ENCODE data around the gene NLRP10.
"Not testable (repeated sequence)": the region's sequence is repeated elsewhere in the genome, so short reads cannot be mapped to it uniquely, and the experiment has no call there.

Gene NLRP10

GRCh38 chr11:7965386-7965785 is at the start of gene NLRP10:
TSS of gene NLRP10 (minus strand) at chr11:7965447. CDS start at chr11:7963495, 1,952 bp downstream.
- DNase-seq: no peak

DNA sequence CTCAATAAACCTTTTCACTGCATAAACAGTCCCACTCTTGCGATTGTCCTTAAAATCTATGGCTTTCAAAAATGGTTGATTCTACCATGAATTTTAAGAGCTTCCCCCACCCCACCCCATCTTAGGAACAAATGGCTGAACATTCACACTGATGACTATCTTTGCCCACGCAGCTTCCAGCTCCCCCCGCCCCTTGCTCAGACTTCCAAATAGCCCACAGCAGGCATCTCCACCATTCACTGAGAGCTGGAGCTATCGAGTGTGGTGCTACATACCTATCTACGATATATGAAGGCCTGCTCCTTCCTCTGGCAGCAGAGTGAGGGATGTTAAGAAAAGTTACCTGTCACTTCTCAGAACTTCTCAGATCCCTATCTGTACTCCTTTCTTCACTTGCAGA is 48.6 kb upstream of the NLRP10 start:
- no peak for DNase-seq

GRCh38 chr11:8011981-8012444 is 46.8 kb upstream of the NLRP10 start:
- no peak for DNase-seq

- no peak for DNase-seq
Observed at GRCh38 chr11:8011371-8011770, 46.1 kb upstream of the NLRP10 start.

- no peak for DNase-seq
Observed at GRCh38 chr11:8009856-8010255, 44.6 kb upstream of the NLRP10 start.

- no peak for DNase-seq
Observed at GRCh38 chr11:8008212-8008611, 43.0 kb upstream of the NLRP10 start.

DNA sequence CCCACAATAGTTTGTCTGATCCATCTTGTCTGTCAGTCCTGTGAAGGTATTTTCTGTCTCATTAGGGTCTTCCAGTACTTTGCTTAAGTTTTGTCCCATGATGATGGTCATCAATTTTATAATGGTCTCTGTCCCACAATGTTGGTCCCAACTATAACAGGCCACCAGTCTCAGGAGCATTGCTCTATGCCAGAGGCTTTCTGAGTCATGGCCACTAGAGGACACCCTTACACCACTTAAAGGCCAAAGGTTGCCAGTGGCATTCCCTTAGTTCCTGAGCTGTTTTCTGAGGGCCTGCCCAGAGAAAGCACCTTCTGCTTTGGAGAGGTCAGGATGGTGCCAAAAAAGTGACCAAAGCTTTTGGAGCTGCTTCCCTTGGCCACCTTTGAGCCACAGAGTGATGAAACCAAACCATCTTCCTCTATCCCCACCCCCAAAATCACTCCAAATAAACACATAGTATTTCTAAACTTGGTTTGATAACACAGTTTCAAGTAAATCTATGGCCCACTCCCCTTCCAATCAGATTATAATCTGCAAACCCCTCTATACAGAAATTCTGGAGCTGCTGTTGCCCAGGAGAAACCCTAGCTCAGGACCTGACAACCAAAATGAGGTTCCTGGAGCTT is 41.2 kb upstream of the NLRP10 start:
- DNase-seq: peak; percentile 59

- no peak for DNase-seq
Observed at GRCh38 chr11:8005556-8005955, 40.3 kb upstream of the NLRP10 start.

GRCh38 chr11:8004008-8004407 is 38.8 kb upstream of the NLRP10 start:
- DNase-seq: no peak

DNA sequence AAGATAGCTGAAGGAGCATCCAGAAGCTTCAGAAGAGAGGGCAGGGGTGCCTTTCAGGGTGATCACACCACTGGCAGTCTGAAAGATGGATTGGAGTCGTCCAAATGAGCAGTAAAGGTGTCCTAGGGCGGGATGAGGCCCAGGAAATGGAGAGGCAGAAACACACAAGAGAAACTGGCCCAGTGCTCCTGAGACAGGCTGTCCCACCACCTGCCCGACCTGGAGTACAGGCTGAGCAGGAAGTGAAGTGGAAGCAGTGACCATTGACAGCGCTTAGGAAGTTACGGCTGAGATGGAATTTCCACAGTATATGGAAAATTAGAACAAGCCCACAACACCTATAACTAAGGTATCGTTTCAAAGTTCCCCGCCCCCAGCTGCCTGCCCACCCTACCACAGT is 37.9 kb upstream of the NLRP10 start:
- no peak for DNase-seq

DNA sequence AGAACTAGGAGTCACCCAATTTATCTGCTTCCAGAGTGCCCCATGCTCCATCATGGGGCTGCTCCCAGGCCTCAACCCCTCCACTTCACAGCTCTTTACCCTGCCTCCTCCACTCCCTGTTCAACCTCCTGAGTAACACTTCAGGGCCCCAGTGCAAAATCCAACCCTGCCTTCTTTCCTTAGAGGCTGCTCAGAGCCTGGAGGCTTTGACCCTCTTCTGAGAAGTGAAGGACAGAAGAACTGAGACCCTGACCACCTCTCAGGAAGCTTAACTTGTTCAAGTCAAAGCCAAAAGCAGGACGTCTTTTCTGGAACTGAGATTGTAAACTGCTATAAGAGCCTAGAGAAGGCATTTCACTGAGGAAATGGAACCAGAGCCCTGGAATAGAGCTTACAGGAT is 37.4 kb upstream of the NLRP10 start:
- no peak for DNase-seq

DNA sequence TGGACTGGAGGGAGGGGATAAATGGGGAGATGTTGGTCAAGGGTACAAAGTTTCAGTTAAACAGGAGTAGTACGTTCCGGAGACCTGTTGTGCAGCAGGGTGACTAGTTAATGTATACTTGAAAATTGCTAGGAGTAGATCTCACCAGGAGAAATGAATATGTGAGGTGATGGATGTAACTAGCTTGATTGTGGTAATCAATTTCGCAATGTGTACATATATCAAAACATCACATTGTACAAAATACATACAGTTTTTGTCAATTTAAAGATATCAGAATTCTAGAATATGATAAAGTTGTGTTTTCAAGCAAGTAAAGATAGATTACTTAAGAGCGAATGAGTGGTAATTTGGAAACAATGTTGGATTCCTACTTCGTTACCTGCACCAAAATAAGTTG is 35.1 kb upstream of the NLRP10 start:
- no peak for DNase-seq

GRCh38 chr11:7999795-8000194 is 34.5 kb upstream of the NLRP10 start:
- no peak for DNase-seq

DNA sequence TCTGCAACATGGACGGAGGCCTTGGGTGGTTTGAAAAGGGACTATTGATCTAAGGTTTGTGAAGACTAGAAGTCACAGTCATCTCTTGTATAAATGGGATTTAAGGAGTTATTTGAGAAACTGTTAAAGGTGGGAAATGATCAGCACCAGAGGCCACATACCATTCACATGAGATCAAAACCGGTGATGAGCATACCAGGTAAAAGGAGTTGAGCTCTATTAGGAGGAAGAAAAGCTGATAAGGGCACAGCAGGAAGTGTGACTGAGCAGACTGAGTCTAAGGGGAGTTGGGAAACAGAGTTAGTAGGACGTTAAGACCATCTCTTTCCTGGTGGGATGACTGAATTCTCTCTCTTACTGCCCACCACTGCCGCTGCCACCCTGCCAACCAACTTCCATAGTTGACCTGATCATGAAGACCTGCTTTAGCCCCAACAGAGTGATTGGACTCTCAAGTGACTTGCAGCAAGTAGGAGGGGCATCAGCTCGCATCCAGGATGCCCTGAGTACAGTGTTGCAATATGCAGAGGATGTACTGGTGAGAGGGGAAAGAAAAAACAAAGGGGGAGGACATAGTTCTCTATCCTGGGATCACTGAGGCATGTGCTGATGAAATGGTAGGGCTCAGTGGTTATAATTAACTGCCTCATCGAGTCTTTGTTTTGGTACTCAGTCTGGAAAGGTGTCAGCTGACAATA is 29.5 kb upstream of the NLRP10 start:
- no peak for DNase-seq

DNA sequence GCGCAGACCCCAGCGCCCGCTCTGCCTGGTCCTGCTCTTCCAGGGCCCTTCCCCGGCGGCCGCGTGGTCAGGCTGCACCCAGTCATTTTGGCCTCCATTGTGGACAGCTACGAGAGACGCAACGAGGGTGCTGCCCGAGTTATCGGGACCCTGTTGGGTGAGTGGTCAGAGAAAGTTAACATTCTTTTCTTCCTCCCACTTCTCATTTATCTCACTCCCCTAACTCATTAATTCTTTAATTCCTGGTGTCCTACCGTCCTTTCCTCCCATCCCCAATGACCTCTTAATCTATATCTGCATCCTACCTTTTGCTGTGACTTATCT is 22.3 kb upstream of the NLRP10 start:
- DNase-seq: not testable (repeated sequence)

DNA sequence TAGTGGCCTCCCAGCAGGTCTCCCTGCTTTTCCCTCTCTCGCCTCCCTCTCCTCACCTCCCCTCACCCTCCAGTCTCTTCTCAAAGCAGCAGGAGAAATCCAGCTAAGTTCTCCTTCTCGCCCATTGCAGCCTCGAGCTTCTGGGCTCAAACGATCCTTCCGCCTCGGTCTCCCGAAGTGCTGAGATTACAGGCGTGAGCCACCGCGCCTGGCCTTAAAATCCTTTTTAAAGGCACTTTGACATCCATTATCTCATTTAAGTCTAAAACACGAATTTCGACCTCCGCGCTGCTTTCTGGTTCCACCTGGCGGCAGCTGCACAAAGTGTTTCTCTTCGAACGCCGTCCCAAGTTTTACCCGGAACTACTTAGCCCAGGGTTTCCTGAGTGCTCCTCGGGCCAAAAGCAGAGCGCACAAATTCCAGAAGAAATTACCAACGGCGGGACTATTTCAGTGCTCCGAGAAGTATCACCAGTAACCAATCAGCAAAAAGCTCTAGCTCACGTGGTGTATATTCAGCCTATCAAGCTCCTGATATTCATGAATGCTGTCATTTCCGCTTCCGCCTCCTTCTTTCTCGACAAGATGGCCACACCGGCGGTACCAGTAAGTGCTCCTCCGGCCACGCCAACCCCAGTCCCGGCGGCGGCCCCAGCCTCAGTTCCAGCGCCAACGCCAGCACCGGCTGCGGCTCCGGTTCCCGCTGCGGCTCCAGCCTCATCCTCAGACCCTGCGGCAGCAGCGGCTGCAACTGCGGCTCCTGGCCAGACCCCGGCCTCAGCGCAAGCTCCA is 21.7 kb upstream of the NLRP10 start, which contains the start of gene EIF3F:
EIF3F (plus strand) TSS at position 570 of the 792 bp plus-strand sequence; CDS start at position 586, 16 bp downstream.
- DNase-seq: peak; percentile 99

DNA sequence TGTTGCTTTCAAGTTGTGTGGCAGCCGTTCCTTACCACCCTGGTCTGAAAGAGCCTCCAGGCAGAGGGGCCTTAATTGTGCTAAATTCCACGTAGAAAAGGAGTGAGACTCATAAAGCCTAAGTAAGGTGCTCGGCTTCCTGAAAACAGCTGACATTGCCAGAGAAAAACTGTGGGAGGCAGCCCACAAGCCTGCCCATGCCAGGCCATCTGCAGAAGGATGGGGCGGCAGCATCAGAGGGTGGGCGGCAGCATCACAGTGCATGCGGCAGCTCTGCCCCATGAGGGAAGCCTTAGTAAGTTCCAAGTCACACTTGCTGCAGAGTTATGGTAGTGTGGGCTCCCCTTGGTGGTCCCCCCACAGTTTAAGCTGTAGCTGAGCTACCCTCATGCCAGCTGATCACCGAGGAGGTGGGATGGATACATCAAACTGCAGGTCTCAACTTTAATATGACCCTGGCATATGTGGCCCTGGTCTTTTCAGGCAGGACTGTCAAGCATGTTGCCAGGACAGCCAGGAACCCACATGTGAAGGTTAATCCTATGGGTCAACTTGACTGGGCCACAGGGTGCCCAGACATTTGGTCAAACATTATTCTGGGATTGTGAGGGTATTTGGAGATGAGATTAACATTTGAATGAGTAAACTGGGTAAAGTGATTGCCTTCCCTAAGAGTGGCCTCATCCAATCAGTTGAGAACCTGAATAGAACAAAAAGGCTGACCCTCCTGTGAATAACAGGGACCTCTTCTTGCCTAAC is 18.8 kb upstream of the NLRP10 start:
- no peak for DNase-seq

DNA sequence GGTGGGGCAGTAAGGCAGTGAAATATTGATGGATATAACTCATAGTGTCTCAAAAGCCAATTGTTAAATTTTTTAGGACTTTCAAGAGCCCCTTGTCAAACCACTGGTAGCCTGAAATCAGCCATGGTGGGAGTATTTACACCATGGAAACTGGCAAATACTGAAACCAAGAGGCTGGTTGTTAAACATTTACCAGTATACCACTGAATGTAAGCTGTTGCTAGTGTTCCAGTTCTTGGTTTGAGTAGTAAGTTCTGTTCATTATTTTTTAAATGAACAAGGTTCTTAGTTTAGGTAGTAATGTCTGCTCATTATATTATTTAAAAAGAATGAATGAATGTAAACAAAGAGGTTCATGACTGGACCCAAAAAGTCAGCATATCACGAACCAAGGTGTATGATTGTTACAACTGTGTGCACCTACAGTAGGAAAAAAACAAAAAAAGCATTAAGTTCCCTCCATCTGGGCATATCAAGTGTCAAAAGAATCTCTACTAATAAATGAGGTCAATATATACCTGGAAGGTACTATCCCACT is 17.4 kb upstream of the NLRP10 start:
- no peak for DNase-seq

- DNase-seq: no peak
Observed at GRCh38 chr11:7981619-7982157, 16.4 kb upstream of the NLRP10 start.

DNA sequence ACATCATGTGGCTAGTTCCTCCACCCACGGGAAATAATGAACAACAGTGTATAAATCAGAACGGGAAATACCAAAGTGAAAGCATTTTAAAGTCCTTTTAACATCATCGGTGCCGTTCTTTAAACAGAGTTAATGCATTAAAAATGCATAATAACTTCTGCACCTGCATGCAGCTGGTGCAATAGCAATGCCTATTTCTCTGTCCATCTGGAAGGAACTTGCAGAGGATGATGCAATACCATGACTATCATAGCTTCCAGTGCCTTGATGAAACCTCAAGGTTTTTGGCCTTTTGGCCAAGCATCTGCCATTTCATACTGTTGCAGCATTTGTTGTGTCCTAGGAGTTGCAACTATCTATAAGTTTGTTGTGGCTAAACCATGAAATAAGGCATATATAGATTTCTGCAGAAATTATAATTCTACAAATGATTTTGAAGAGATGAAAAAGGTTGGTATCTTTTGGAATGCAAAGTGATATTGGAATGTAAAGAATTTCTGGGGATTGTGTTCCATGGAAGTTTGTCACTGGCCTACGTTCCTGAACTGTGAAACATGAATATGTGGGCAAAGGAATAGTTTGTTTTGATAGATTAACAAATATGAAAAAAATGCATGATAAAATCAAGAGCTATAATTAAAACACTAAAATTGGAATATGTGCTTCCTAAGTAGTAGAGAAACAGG is 12.1 kb upstream of the NLRP10 start:
- DNase-seq: no peak

DNA sequence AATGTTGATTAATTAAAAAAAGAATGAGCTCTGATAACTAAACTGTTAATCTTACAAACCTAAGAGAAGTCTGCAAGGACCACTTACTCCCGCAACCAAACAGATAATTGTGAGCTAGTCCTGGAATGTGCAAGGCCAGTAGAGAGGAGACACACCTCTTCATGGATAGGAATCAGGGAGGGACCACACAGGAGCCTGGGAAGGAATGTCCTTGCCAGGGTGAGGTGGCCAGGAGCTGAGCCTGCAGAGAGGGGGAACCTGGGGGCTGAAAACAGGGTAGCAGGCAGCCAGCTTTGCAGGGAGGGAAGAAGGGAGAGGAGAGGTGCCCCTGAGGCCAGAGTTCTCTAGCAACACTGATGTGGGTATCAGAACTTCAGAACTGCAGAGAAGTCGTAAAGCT is 9.4 kb upstream of the NLRP10 start:
- no peak for DNase-seq

- DNase-seq: no peak
Observed at GRCh38 chr11:7973011-7973410, 7.8 kb upstream of the NLRP10 start.

All from CD4-positive, alpha-beta T cell treated with Interleukin-10 for 1 hour (primary cell).